Measurements from ENCODE around the gene RETSAT.
"Not testable (repeated sequence)": the region's sequence is repeated elsewhere in the genome, so short reads cannot be mapped to it uniquely, and the experiment has no call there.

The RETSAT gene

GRCh38 chr2:85318222-85319074 lies 35.9 kb downstream of the RETSAT start:
- peaks cover 46% of the 10 kb centered on the region for H3K4me1 Mint-ChIP-seq
- no peaks in the 10 kb centered on the region for H3K9me3 Mint-ChIP-seq
- DNase-seq (ENCODE audit: low spot score in 2 of 2) = no peak
- H3K27me3 Mint-ChIP-seq = no peaks in the 10 kb centered on the region
- H3K27ac Mint-ChIP-seq = peak overlapping the region; percentile 68
- ATAC-seq (ENCODE audit: low read depth) = peak; percentile 29
- H3K4me3 Mint-ChIP-seq = no peak overlapping the region
- peaks cover 46% of the 10 kb centered on the region for H3K36me3 Mint-ChIP-seq

- Mint-ChIP-seq H3K4me1 (peaks cover 33% of the 10 kb centered on the region), H3K36me3 (peaks cover 33% of the 10 kb centered on the region)
- not testable (repeated sequence) for H3K9me3 Mint-ChIP-seq; H3K27me3 Mint-ChIP-seq; H3K4me3 Mint-ChIP-seq; DNase-seq (ENCODE audit: low spot score in 2 of 2); ATAC-seq (ENCODE audit: low read depth); H3K27ac Mint-ChIP-seq
These were observed 38.4 kb downstream of the RETSAT start for GRCh38 chr2:85315921-85316320.

- ATAC-seq (ENCODE audit: low read depth) (no peak), DNase-seq (ENCODE audit: low spot score in 2 of 2) (no peak)
- Mint-ChIP-seq H3K27ac (peak overlapping the region; percentile 76), H3K4me1 (peaks cover 27% of the 10 kb centered on the region), H3K36me3 (peaks cover 25% of the 10 kb centered on the region), H3K9me3 (no peaks in the 10 kb centered on the region), H3K4me3 (no peak overlapping the region), H3K27me3 (no peaks in the 10 kb centered on the region)
These were observed 39.5 kb downstream of the RETSAT start for GRCh38 chr2:85314884-85315242.

- no peak for ATAC-seq (ENCODE audit: low read depth)
- Mint-ChIP-seq H3K27ac (no peak overlapping the region), H3K4me1 (peaks cover 31% of the 10 kb centered on the region), H3K36me3 (peaks cover 12% of the 10 kb centered on the region), H3K9me3 (no peaks in the 10 kb centered on the region), H3K27me3 (peaks cover 1% of the 10 kb centered on the region), H3K4me3 (no peak overlapping the region)
- DNase-seq (ENCODE audit: low spot score in 2 of 2) = no peak
These were observed 41.9 kb downstream of the RETSAT start for GRCh38 chr2:85312404-85312803.

GRCh38 chr2:85310330-85310729 lies 44.0 kb downstream of the RETSAT start:
- no peak for DNase-seq (ENCODE audit: low spot score in 2 of 2)
- H3K4me3 Mint-ChIP-seq = peak overlapping the region; percentile 81
- peaks cover 3% of the 10 kb centered on the region for H3K27me3 Mint-ChIP-seq
- H3K36me3 Mint-ChIP-seq = peaks cover 6% of the 10 kb centered on the region
- H3K27ac Mint-ChIP-seq = peak overlapping the region; percentile 76
- H3K4me1 Mint-ChIP-seq = peaks cover 28% of the 10 kb centered on the region
- no peak for ATAC-seq (ENCODE audit: low read depth)
- H3K9me3 Mint-ChIP-seq = no peaks in the 10 kb centered on the region

- no peaks in the 10 kb centered on the region for H3K9me3 Mint-ChIP-seq
- peak; percentile 46 for ATAC-seq (ENCODE audit: low read depth)
These were observed 44.5 kb downstream of the RETSAT start for GRCh38 chr2:85309699-85310321.

GRCh38 chr2:85308896-85309555 lies 45.3 kb downstream of the RETSAT start:
- peaks cover 25% of the 10 kb centered on the region for H3K4me1 Mint-ChIP-seq
- H3K27me3 Mint-ChIP-seq = peaks cover 10% of the 10 kb centered on the region
- H3K4me3 Mint-ChIP-seq = peak overlapping the region; percentile 81
- peak overlapping the region; percentile 76 for H3K27ac Mint-ChIP-seq
- no peaks in the 10 kb centered on the region for H3K9me3 Mint-ChIP-seq
- H3K36me3 Mint-ChIP-seq = peaks cover 3% of the 10 kb centered on the region
- no peak for DNase-seq (ENCODE audit: low spot score in 2 of 2)
- ATAC-seq (ENCODE audit: low read depth) = no peak

More at GRCh38 chr2:85309699-85310321, 44.5 kb downstream of the RETSAT start:
- H3K4me1 Mint-ChIP-seq = peaks cover 28% of the 10 kb centered on the region
- no peak for DNase-seq (ENCODE audit: low spot score in 2 of 2)
- H3K4me3 Mint-ChIP-seq = peak overlapping the region; percentile 81
- peaks cover 5% of the 10 kb centered on the region for H3K27me3 Mint-ChIP-seq
- H3K27ac Mint-ChIP-seq = peak overlapping the region; percentile 76
- H3K36me3 Mint-ChIP-seq = peaks cover 6% of the 10 kb centered on the region

GRCh38 chr2:85308201-85308600 lies 46.1 kb downstream of the RETSAT start:
- peaks cover 21% of the 10 kb centered on the region for H3K4me1 Mint-ChIP-seq
- no peak overlapping the region for H3K4me3 Mint-ChIP-seq
- H3K36me3 Mint-ChIP-seq = no peaks in the 10 kb centered on the region
- H3K27me3 Mint-ChIP-seq = peaks cover 11% of the 10 kb centered on the region
- H3K9me3 Mint-ChIP-seq = no peaks in the 10 kb centered on the region
- no peak for DNase-seq (ENCODE audit: low spot score in 2 of 2)
- no peak overlapping the region for H3K27ac Mint-ChIP-seq
- ATAC-seq (ENCODE audit: low read depth) = no peak

GRCh38 chr2:85307527-85307897 lies 46.8 kb downstream of the RETSAT start:
- no peak overlapping the region for H3K27ac Mint-ChIP-seq
- no peak overlapping the region for H3K4me3 Mint-ChIP-seq
- peaks cover 14% of the 10 kb centered on the region for H3K27me3 Mint-ChIP-seq
- H3K9me3 Mint-ChIP-seq = no peaks in the 10 kb centered on the region
- no peaks in the 10 kb centered on the region for H3K36me3 Mint-ChIP-seq
- peaks cover 21% of the 10 kb centered on the region for H3K4me1 Mint-ChIP-seq
- ATAC-seq (ENCODE audit: low read depth) = no peak
- no peak for DNase-seq (ENCODE audit: low spot score in 2 of 2)

GRCh38 chr2:85303780-85304531 lies 50.4 kb downstream of the RETSAT start:
- ATAC-seq (ENCODE audit: low read depth) (no peak), DNase-seq (ENCODE audit: low spot score in 2 of 2) (no peak)
- no peaks in the 10 kb centered on the region for H3K36me3 Mint-ChIP-seq
- no peak overlapping the region for H3K4me3 Mint-ChIP-seq
- peaks cover 8% of the 10 kb centered on the region for H3K4me1 Mint-ChIP-seq
- no peak overlapping the region for H3K27ac Mint-ChIP-seq
- peaks cover 18% of the 10 kb centered on the region for H3K27me3 Mint-ChIP-seq
- no peaks in the 10 kb centered on the region for H3K9me3 Mint-ChIP-seq

GRCh38 chr2:85302121-85302520 lies 52.2 kb downstream of the RETSAT start:
- H3K27me3 Mint-ChIP-seq = peaks cover 18% of the 10 kb centered on the region
- no peaks in the 10 kb centered on the region for H3K36me3 Mint-ChIP-seq
- ATAC-seq (ENCODE audit: low read depth) = no peak
- no peak overlapping the region for H3K27ac Mint-ChIP-seq
- H3K4me1 Mint-ChIP-seq = peaks cover 5% of the 10 kb centered on the region
- no peak for DNase-seq (ENCODE audit: low spot score in 2 of 2)
- H3K4me3 Mint-ChIP-seq = no peak overlapping the region
- H3K9me3 Mint-ChIP-seq = no peaks in the 10 kb centered on the region

Measured in memory B cell (primary cell).